Epidermal melanocyte (primary cell): ENCODE data around the gene ERN1.

ENCODE experiments used
- DNase-seq: peaks from one replicate; pipeline ENCODE4 v3.0.0; 2011; ENCODE audit warnings: low spot score; ENCODE audit not compliant: insufficient read length

Gene ERN1

GRCh38 chr17:63989622-63990345 lies 140.2 kb downstream of the ERN1 start:
- DNase-seq = no peak
